ENCODE measurements around the gene CNTNAP2.
"Not testable (repeated sequence)": the region's sequence is repeated elsewhere in the genome, so short reads cannot be mapped to it uniquely, and the experiment has no call there.

CNTNAP2 gene

GRCh38 chr7:148412691-148413090 is 2296.1 kb downstream of the CNTNAP2 start:
- H4K20me1 ChIP-seq (ENCODE audit: low read depth, low read length) = no peaks in the 10 kb centered on the region
- H3K9me3 ChIP-seq (ENCODE audit: insufficient read depth, low read length) = no peaks in the 10 kb centered on the region

DNA sequence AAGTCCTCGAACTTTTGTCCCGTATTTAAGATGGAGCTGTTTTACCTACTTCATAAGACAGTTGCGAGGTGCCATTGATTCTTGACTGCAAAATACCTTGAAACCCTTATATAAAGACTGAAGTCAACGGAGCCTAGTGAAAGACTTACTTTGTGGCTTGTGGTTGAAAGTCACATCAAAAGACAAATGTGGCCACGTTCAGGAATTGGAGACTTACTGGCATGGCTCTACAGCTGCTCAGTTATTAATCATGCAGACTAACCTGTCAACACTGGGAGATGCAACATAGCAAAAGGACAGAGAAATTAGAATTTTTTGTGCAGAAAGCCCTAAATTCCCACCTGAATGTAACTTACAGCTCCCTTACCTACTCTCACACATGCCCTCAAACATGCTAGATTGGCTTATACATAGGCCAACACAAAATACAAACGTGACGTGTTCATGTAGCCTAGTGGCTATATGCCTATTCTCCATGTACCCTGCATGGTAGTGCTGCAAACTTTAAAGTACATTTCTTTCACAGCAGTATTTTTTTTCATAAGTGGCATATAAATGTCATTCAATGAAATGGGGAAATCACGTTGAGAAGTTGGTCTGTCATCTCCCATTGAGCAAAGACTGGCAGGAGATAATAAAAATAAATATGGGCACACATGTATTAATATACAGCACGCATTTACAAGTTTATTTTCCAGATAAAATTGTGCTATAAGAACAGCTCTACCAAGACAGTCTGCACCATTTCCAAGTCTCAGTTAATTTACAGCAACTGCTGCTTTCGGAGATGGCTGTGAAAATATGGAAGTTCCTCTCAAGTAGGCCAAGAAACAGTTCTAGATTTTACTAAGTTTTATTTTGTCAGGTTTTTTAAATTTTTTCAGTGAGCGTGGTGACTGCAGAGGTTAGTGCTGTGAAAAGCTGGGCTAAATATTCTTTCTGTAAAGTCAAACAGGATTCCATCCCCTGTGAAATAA is 2303.5 kb downstream of the CNTNAP2 start:
- Histone ChIP-seq H3K27ac (ENCODE audit: low read depth, low read length) (no peak overlapping the region), H3K9ac (ENCODE audit: low read length) (no peak overlapping the region), H3K9me2 (replicated peaks; ENCODE audit: insufficient read depth, low read length) (no peaks in the 10 kb centered on the region), H3K79me2 (ENCODE audit: insufficient read depth, low read length) (no peaks in the 10 kb centered on the region), H4K20me1 (ENCODE audit: low read depth, low read length) (no peaks in the 10 kb centered on the region), H3K9me3 (ENCODE audit: insufficient read depth, low read length) (no peaks in the 10 kb centered on the region), H3K27me3 (ENCODE audit: low read length) (no peaks in the 10 kb centered on the region), H3K4me3 (ENCODE audit: insufficient read depth, low read length, poor library complexity, severe bottlenecking) (no peak overlapping the region), H3F3A (ENCODE audit: insufficient read depth) (no peaks in the 10 kb centered on the region), H3K4me2 (ENCODE audit: low read depth, low read length, poor library complexity, severe bottlenecking) (no peak overlapping the region), H3K36me3 (ENCODE audit: low read length) (no peaks in the 10 kb centered on the region), H2AFZ (ENCODE audit: low read depth, low read length, severe bottlenecking) (no peak overlapping the region)
- TF ChIP-seq EZH2phosphoT487 (conservative IDR thresholded peaks at IDR 0.05; ENCODE audit: low read length) = no peak
- no peak for TF ChIP-seq CTCF (IDR thresholded peaks at IDR 0.05; ENCODE audit: insufficient read depth, low read length, poor library complexity, severe bottlenecking)

More at GRCh38 chr7:148412691-148413090, 2296.1 kb downstream of the CNTNAP2 start:
- Histone ChIP-seq H3K9me2 (replicated peaks; ENCODE audit: insufficient read depth, low read length) (no peaks in the 10 kb centered on the region), H3K4me3 (ENCODE audit: insufficient read depth, low read length, poor library complexity, severe bottlenecking) (no peak overlapping the region), H3F3A (ENCODE audit: insufficient read depth) (no peaks in the 10 kb centered on the region), H2AFZ (ENCODE audit: low read depth, low read length, severe bottlenecking) (no peak overlapping the region), H3K9ac (ENCODE audit: low read length) (no peak overlapping the region), H3K4me2 (ENCODE audit: low read depth, low read length, poor library complexity, severe bottlenecking) (no peak overlapping the region), H3K36me3 (ENCODE audit: low read length) (no peaks in the 10 kb centered on the region), H3K27me3 (ENCODE audit: low read length) (no peaks in the 10 kb centered on the region), H3K79me2 (ENCODE audit: insufficient read depth, low read length) (no peaks in the 10 kb centered on the region), H3K27ac (ENCODE audit: low read depth, low read length) (no peak overlapping the region)
- TF ChIP-seq CTCF (IDR thresholded peaks at IDR 0.05; ENCODE audit: insufficient read depth, low read length, poor library complexity, severe bottlenecking) = no peak
- no peak for TF ChIP-seq EZH2phosphoT487 (conservative IDR thresholded peaks at IDR 0.05; ENCODE audit: low read length)

DNA sequence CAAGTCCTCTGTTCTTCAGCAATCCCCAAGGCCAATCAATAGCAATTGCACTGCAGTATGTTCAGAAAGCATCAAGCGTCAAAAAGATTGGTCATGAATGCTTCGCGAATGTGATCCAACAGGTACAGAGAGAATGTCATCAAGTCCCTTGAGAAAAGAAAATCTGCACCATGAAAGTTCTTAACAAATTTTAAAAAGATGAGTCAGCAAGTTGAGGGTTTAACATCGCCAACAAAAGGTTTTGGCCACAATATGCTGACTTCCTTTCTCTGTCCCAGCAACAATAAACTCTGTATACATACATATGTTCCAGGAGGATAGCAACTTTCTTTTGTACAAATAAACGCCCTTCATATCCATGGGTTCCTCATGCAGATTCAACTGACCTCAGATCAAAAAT is 2305.4 kb downstream of the CNTNAP2 start:
- no peak overlapping the region for H3K27ac ChIP-seq (ENCODE audit: low read depth, low read length)
- H3K36me3 ChIP-seq (ENCODE audit: low read length) = no peaks in the 10 kb centered on the region
- H3K9me3 ChIP-seq (ENCODE audit: insufficient read depth, low read length) = no peaks in the 10 kb centered on the region
- H3K9me2 ChIP-seq (replicated peaks; ENCODE audit: insufficient read depth, low read length) = no peaks in the 10 kb centered on the region
- H3F3A ChIP-seq (ENCODE audit: insufficient read depth) = no peaks in the 10 kb centered on the region
- no peak for TF ChIP-seq EZH2phosphoT487 (conservative IDR thresholded peaks at IDR 0.05; ENCODE audit: low read length)
- TF ChIP-seq CTCF (IDR thresholded peaks at IDR 0.05; ENCODE audit: insufficient read depth, low read length, poor library complexity, severe bottlenecking) = no peak
- H3K4me3 ChIP-seq (ENCODE audit: insufficient read depth, low read length, poor library complexity, severe bottlenecking) = no peak overlapping the region
- H3K79me2 ChIP-seq (ENCODE audit: insufficient read depth, low read length) = no peaks in the 10 kb centered on the region
- no peak overlapping the region for H3K9ac ChIP-seq (ENCODE audit: low read length)
- no peak overlapping the region for H2AFZ ChIP-seq (ENCODE audit: low read depth, low read length, severe bottlenecking)
- H4K20me1 ChIP-seq (ENCODE audit: low read depth, low read length) = no peaks in the 10 kb centered on the region
- H3K27me3 ChIP-seq (ENCODE audit: low read length) = no peaks in the 10 kb centered on the region
- no peak overlapping the region for H3K4me2 ChIP-seq (ENCODE audit: low read depth, low read length, poor library complexity, severe bottlenecking)

DNA sequence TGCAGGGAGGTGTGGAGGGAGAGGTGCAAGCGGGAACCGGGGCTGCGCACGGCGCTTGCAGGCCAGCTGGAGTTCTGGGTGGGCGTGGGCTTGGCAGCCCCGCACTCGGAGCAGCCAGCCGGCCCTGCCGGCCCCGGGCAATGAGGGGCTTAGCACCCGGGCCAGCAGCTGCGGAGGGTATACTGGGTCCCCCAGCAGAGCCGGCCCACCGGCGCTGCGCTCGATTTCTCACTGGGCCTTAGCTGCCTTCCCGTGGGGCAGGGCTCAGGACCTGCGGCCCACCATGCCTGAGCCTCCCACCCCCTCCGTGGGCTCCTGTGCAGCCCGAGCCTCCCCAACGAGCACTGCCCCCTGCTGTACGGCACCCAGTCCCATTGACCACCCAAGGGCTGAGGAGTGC is 2309.8 kb downstream of the CNTNAP2 start:
- not testable (repeated sequence) for H3K9ac ChIP-seq (ENCODE audit: low read length); H2AFZ ChIP-seq (ENCODE audit: low read depth, low read length, severe bottlenecking); H3K27me3 ChIP-seq (ENCODE audit: low read length); H3K9me3 ChIP-seq (ENCODE audit: insufficient read depth, low read length); H3K9me2 ChIP-seq (replicated peaks; ENCODE audit: insufficient read depth, low read length); H3K4me2 ChIP-seq (ENCODE audit: low read depth, low read length, poor library complexity, severe bottlenecking); H3K27ac ChIP-seq (ENCODE audit: low read depth, low read length); H3K36me3 ChIP-seq (ENCODE audit: low read length); H3F3A ChIP-seq (ENCODE audit: insufficient read depth); H3K4me3 ChIP-seq (ENCODE audit: insufficient read depth, low read length, poor library complexity, severe bottlenecking); H3K79me2 ChIP-seq (ENCODE audit: insufficient read depth, low read length); H4K20me1 ChIP-seq (ENCODE audit: low read depth, low read length)

DNA sequence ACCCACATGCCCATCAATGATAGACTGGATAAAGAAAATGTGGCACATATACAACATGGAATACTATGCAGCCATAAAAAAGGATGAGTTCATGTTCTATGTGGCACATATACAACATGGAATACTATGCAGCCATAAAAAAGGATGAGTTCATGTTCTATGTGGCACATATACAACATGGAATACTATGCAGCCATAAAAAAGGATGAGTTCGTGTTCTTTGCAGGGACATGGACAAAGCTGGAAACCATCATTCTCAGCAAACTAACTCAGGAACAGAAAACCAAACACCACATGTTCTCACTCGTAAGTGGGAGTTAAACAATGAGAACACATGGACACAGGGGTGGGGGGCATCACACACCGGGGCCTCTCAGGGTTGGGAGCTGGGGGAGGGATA is 2314.1 kb downstream of the CNTNAP2 start:
- H3K4me2 ChIP-seq (ENCODE audit: low read depth, low read length, poor library complexity, severe bottlenecking); H3F3A ChIP-seq (ENCODE audit: insufficient read depth); H3K9me2 ChIP-seq (replicated peaks; ENCODE audit: insufficient read depth, low read length); H3K27me3 ChIP-seq (ENCODE audit: low read length); H3K27ac ChIP-seq (ENCODE audit: low read depth, low read length); H3K9me3 ChIP-seq (ENCODE audit: insufficient read depth, low read length); H3K36me3 ChIP-seq (ENCODE audit: low read length); H3K9ac ChIP-seq (ENCODE audit: low read length); H3K79me2 ChIP-seq (ENCODE audit: insufficient read depth, low read length); H4K20me1 ChIP-seq (ENCODE audit: low read depth, low read length); H3K4me3 ChIP-seq (ENCODE audit: insufficient read depth, low read length, poor library complexity, severe bottlenecking); H2AFZ ChIP-seq (ENCODE audit: low read depth, low read length, severe bottlenecking): not testable (repeated sequence)
